Liver (tissue), 9 donors: ENCODE measurements around the gene CLDN5. TPM values are rescaled to one million over a fixed set of nuclear protein-coding genes. Genes with fewer than 3 reads are reported as not detected.

Experiments used
- DNase-seq: peaks from one replicate; pipeline ENCODE4 v3.0.0-alpha.2; 2017; ENCODE audit warnings: low spot score
- H3K27ac ChIP-seq, 2 donors: one replicate each; pipeline ENCODE4 v1.7.0; 2013; ENCODE audit warnings: inconsistent platforms in 2 of 2, low read length in 2 of 2, control low read depth in 1 of 2, low read depth in 1 of 2, mild to moderate bottlenecking in 1 of 2
- H3K27me3 ChIP-seq, 4 donors: one replicate each; pipeline versions ENCODE4 v1.6.1 to v1.7.0; 2013; ENCODE audit warnings: low read length in 3 of 4, inconsistent platforms in 1 of 4, mild to moderate bottlenecking in 1 of 4, moderate library complexity in 1 of 4; ENCODE audit not compliant: control insufficient read depth in 4 of 4, insufficient read depth in 4 of 4
- H3K36me3 ChIP-seq, 4 donors: one replicate each; pipeline versions ENCODE4 v1.6.1 to v1.7.0; 2013; ENCODE audit warnings: low read length in 3 of 4, mild to moderate bottlenecking in 3 of 4, low read depth in 1 of 4, moderate library complexity in 1 of 4; ENCODE audit not compliant: control insufficient read depth in 4 of 4, insufficient read depth in 3 of 4
- H3K4me1 ChIP-seq, 4 donors: one replicate each; pipeline versions ENCODE4 v1.6.1 to v1.7.0; 2013; ENCODE audit warnings: low read length in 3 of 4, mild to moderate bottlenecking in 3 of 4, moderate library complexity in 1 of 4; ENCODE audit not compliant: control insufficient read depth in 4 of 4, insufficient read depth in 4 of 4
- H3K4me3 ChIP-seq, 3 donors: one replicate each; pipeline versions ENCODE4 v1.6.1 to v1.7.0; 2013; ENCODE audit warnings: low read length in 3 of 3, control low read depth in 1 of 3, low read depth in 1 of 3, mild to moderate bottlenecking in 1 of 3
- H3K9ac ChIP-seq, 2 donors: one replicate each; pipeline ENCODE4 v1.7.0; 2013; ENCODE audit warnings: low read length in 2 of 2, mild to moderate bottlenecking in 2 of 2, moderate library complexity in 2 of 2, control low read depth in 1 of 2, low read depth in 1 of 2
- H3K9me3 ChIP-seq, 4 donors: one replicate each; pipeline versions ENCODE4 v1.6.1 to v1.7.0; 2013; ENCODE audit warnings: low read length in 3 of 4; ENCODE audit not compliant: control insufficient read depth in 4 of 4
- FOXA2 ChIP-seq: IDR thresholded peaks from 2 replicates; pipeline ENCODE4 v1.6.1; 2016; ENCODE audit warnings: antibody characterized with exemption
- GABPA ChIP-seq, 2 donors: IDR thresholded peaks in 1 of 2; conservative IDR thresholded peaks in 1 of 2; 2 replicates each; pipeline ENCODE4 v1.6.1; 2016; ENCODE audit warnings: antibody characterized with exemption in 2 of 2, mild to moderate bottlenecking in 1 of 2, moderate library complexity in 1 of 2
- HNF4A ChIP-seq, 2 donors: conservative IDR thresholded peaks; 2 replicates each; pipeline ENCODE4 v1.6.1; 2016; ENCODE audit warnings: antibody characterized with exemption in 2 of 2, mild to moderate bottlenecking in 2 of 2
- HNF4G ChIP-seq: IDR thresholded peaks from 2 replicates; pipeline ENCODE4 v1.6.1; 2016; ENCODE audit warnings: antibody characterized with exemption
- JUND ChIP-seq, 2 donors: IDR thresholded peaks; 2 replicates each; pipeline ENCODE4 v1.6.1; 2016; ENCODE audit warnings: antibody characterized with exemption in 2 of 2
- NR2F2 ChIP-seq: IDR thresholded peaks from 2 replicates; pipeline ENCODE4 v1.6.1; 2016; ENCODE audit warnings: antibody characterized with exemption
- RAD21 ChIP-seq, 2 donors: IDR thresholded peaks; 2 replicates each; pipeline ENCODE4 v1.6.1; 2016; ENCODE audit warnings: antibody characterized with exemption in 2 of 2, mild to moderate bottlenecking in 2 of 2
- RXRA ChIP-seq, 2 donors: IDR thresholded peaks; 2 replicates each; pipeline ENCODE4 v1.6.1; 2017 to 2018; ENCODE audit warnings: antibody characterized with exemption in 2 of 2, mild to moderate bottlenecking in 1 of 2
- SP1 ChIP-seq: IDR thresholded peaks from 2 replicates; pipeline ENCODE4 v1.6.1; 2018; ENCODE audit warnings: antibody characterized with exemption, mild to moderate bottlenecking
- TAF1 ChIP-seq: conservative IDR thresholded peaks from 2 replicates; pipeline ENCODE4 v1.6.1; 2016; ENCODE audit warnings: antibody characterized with exemption, mild to moderate bottlenecking
- YY1 ChIP-seq: IDR thresholded peaks from 2 replicates; pipeline ENCODE4 v1.6.1; 2016; ENCODE audit warnings: antibody characterized with exemption, mild to moderate bottlenecking
- whole genome bisulfite sequencing: extraction: QIAGEN DNeasy Blood & Tissue Kit; methylation state at CpG from one replicate; pipeline ENCODE4 v1.1.7; 2013; 5-methylcytosine and 5-hydroxymethylcytosine counted together
- polyA plus RNA-seq, 2 donors: library from polyadenylated mRNA; stranded (reverse) in 1 of 2; unstranded in 1 of 2; fragments of 200-250 nt in 1 of 2; fragments of >200 nt in 1 of 2; fragmentation: Nextera tagmentation in 1 of 2; extraction: Ambion mirVana in 1 of 2; gene quantifications; one replicate each; pipeline versions ENCODE4 v1.2.1 to v1.2.3, GENCODE V29; 2013 to 2015
- total RNA-seq, 2 donors: library from RNA; depleted of rRNA; stranded (reverse); fragments of >200 nt; gene quantifications; one replicate each; pipeline ENCODE4 v1.2.3, GENCODE V29; 2014
- TF ChIP-seq, protein P1 (sequence below): fragments of 150-350 bp; IDR thresholded peaks from 2 replicates; pipeline ENCODE4 v1.5.1; 2017; ENCODE audit warnings: improper control_type of control experiment, low read depth, low read length; ENCODE audit not compliant: missing input control
- TF ChIP-seq, protein P2 (sequence below): IDR thresholded peaks from 2 replicates; pipeline ENCODE4 v1.6.1; 2016; ENCODE audit warnings: antibody characterized with exemption, mild to moderate bottlenecking
- TF ChIP-seq, protein P3 (sequence below): IDR thresholded peaks from 2 replicates; pipeline ENCODE4 v1.6.1; 2016; ENCODE audit warnings: antibody characterized with exemption
- donor health status: healthy.
- donor health status: healthy.
- donor health status: healthy.
- donor health status: healthy.
- donor health status: healthy.

Gene CLDN5
- total and polyA plus RNA-seq, 4 donors: 15.6 to 31.5 (median 22.4) TPM

DNA sequence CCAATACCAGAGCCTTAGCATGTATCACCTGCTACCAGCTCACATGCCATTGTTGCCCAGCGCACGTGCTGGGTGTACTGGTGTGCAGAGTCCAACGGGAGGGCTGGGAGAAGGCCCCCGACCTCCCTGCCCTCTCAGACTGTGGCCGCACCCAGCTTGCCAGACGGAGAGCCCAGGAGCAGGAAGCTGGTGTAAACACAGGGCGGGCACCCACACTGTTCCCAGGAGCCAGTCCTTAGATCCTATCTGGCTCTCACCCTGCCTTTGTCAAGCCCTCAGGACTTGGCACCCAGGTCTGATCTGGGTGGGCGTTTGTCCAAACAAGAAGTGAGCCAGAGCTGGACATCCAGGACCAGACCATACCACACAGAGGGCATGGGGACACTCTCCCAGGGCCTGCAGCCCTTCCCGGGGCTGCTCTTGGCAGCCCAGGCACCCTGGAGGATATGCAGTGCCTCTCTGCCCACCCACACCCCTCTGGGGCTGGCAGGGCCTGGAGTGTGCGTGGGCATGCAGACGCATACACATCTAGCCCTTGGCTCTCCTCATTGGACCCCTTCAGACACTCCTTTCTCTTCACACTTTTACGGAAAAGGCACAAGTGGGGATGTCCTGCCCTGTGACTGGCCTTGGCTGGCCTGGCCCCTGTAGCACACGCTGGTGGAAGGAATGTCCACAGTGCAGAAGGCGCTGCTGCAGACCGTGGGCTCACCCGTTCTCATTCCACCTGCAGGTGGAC, 19.9 kb upstream of the CLDN5 start (continued):
- TF ChIP-seq, protein P1, sequence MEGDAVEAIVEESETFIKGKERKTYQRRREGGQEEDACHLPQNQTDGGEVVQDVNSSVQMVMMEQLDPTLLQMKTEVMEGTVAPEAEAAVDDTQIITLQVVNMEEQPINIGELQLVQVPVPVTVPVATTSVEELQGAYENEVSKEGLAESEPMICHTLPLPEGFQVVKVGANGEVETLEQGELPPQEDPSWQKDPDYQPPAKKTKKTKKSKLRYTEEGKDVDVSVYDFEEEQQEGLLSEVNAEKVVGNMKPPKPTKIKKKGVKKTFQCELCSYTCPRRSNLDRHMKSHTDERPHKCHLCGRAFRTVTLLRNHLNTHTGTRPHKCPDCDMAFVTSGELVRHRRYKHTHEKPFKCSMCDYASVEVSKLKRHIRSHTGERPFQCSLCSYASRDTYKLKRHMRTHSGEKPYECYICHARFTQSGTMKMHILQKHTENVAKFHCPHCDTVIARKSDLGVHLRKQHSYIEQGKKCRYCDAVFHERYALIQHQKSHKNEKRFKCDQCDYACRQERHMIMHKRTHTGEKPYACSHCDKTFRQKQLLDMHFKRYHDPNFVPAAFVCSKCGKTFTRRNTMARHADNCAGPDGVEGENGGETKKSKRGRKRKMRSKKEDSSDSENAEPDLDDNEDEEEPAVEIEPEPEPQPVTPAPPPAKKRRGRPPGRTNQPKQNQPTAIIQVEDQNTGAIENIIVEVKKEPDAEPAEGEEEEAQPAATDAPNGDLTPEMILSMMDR: no peak
- TF ChIP-seq TAF1 (no peak), HNF4A (conservative IDR thresholded peaks at IDR 0.05) (peak; percentile 88 to 90), SP1 (peak; percentile 84), YY1 (peak; percentile 58), GABPA (IDR thresholded peaks at IDR 0.05 in 1 of 2, conservative IDR thresholded peaks at IDR 0.05 in 1 of 2) (no peak)
- TF ChIP-seq, protein P2, sequence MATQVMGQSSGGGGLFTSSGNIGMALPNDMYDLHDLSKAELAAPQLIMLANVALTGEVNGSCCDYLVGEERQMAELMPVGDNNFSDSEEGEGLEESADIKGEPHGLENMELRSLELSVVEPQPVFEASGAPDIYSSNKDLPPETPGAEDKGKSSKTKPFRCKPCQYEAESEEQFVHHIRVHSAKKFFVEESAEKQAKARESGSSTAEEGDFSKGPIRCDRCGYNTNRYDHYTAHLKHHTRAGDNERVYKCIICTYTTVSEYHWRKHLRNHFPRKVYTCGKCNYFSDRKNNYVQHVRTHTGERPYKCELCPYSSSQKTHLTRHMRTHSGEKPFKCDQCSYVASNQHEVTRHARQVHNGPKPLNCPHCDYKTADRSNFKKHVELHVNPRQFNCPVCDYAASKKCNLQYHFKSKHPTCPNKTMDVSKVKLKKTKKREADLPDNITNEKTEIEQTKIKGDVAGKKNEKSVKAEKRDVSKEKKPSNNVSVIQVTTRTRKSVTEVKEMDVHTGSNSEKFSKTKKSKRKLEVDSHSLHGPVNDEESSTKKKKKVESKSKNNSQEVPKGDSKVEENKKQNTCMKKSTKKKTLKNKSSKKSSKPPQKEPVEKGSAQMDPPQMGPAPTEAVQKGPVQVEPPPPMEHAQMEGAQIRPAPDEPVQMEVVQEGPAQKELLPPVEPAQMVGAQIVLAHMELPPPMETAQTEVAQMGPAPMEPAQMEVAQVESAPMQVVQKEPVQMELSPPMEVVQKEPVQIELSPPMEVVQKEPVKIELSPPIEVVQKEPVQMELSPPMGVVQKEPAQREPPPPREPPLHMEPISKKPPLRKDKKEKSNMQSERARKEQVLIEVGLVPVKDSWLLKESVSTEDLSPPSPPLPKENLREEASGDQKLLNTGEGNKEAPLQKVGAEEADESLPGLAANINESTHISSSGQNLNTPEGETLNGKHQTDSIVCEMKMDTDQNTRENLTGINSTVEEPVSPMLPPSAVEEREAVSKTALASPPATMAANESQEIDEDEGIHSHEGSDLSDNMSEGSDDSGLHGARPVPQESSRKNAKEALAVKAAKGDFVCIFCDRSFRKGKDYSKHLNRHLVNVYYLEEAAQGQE: peak; percentile 68

DNA sequence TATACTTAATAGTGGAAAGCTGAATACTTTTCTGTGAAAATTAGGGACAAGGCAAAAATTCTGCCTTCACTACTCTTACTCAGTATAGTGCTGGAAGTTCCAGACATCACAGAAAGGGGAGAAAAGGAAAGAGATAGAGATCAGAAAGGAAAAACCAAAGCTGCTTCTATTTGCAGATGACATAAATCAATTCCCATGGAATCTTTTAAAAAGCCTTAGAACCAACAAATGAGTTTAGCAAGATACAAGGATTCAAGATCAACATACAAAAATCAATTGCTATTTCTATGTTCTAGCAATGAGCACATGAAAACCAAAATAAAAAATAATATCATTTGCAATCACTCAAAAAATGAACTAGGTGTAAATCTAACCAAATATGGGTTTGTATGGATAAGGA, 16.2 kb upstream of the CLDN5 start:
- no peak for DNase-seq
- H3K4me1 ChIP-seq: peaks cover 7 to 8% (median 8%) of the 10 kb centered on the region in 4 donors
- no peak for TF ChIP-seq HNF4G
- no peak for TF ChIP-seq HNF4A (conservative IDR thresholded peaks at IDR 0.05)
- TF ChIP-seq, protein P3, sequence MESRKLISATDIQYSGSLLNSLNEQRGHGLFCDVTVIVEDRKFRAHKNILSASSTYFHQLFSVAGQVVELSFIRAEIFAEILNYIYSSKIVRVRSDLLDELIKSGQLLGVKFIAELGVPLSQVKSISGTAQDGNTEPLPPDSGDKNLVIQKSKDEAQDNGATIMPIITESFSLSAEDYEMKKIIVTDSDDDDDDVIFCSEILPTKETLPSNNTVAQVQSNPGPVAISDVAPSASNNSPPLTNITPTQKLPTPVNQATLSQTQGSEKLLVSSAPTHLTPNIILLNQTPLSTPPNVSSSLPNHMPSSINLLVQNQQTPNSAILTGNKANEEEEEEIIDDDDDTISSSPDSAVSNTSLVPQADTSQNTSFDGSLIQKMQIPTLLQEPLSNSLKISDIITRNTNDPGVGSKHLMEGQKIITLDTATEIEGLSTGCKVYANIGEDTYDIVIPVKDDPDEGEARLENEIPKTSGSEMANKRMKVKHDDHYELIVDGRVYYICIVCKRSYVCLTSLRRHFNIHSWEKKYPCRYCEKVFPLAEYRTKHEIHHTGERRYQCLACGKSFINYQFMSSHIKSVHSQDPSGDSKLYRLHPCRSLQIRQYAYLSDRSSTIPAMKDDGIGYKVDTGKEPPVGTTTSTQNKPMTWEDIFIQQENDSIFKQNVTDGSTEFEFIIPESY: no peak
- TF ChIP-seq YY1: no peak
- TF ChIP-seq JUND (IDR thresholded peaks at IDR 0.05): no peak
- no peak for TF ChIP-seq RXRA (IDR thresholded peaks at IDR 0.05)
- no peaks in the 10 kb centered on the region for H3K36me3 ChIP-seq
- H3K9me3 ChIP-seq: no peaks in the 10 kb centered on the region
- no peak overlapping the region for H3K4me3 ChIP-seq
- no peak overlapping the region for H3K27ac ChIP-seq
- no peak overlapping the region for H3K9ac ChIP-seq
- H3K27me3 ChIP-seq: no peaks in the 10 kb centered on the region

DNA sequence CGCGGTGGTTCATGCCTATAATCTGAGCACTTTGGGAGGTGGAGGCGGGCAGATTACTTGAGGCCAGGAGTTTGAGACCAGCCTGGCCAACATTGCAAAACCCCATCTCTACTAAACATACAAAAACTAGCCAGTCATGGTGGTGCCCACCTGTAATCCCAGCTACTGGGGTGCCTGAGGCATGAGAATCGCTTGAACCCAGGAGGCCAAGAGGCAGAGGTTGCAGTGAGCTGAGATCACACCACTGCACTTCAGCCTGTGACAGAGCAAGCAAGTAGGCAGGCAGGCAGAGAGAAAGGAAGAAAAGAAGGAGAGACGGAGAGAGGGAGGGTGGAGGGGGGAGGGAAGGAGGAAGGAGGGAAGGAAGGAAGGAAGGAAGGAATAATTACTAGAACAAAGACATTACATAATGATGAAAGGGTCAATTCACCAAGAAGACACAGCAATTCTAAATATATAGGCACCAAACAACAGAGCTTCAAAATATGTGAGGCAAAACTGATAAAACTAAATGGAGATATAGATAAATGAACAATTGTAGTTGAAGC, 13.8 kb upstream of the CLDN5 start:
- H3K4me1 ChIP-seq: no peaks in the 10 kb centered on the region
- H3K9ac ChIP-seq: no peak overlapping the region
- WGBS: 93% methylated on average over 5 of the region's 5 CpGs
- no peak for DNase-seq
- no peaks in the 10 kb centered on the region for H3K36me3 ChIP-seq
- H3K4me3 ChIP-seq: no peak overlapping the region
- TF ChIP-seq JUND (IDR thresholded peaks at IDR 0.05): no peak
- no peak for TF ChIP-seq HNF4G
- TF ChIP-seq, protein P3: no peak
- TF ChIP-seq RAD21 (IDR thresholded peaks at IDR 0.05): no peak
- TF ChIP-seq, protein P1: no peak
- TF ChIP-seq TAF1: no peak
- TF ChIP-seq GABPA (IDR thresholded peaks at IDR 0.05 in 1 of 2, conservative IDR thresholded peaks at IDR 0.05 in 1 of 2): no peak
- TF ChIP-seq YY1: no peak
- no peak for TF ChIP-seq NR2F2
- TF ChIP-seq FOXA2: no peak
- TF ChIP-seq RXRA (IDR thresholded peaks at IDR 0.05): no peak
- no peak for TF ChIP-seq HNF4A (conservative IDR thresholded peaks at IDR 0.05)
- H3K27me3 ChIP-seq: no peaks in the 10 kb centered on the region
- H3K27ac ChIP-seq: no peak overlapping the region
- H3K9me3 ChIP-seq: no peaks in the 10 kb centered on the region
